ENCODE results near the gene DNTT.

- TF ChIP-seq POLR2A (IDR thresholded peaks at IDR 0.05; ENCODE audit: extremely low read depth, insufficient read length) (no peak), CTCF (IDR thresholded peaks at IDR 0.05; ENCODE audit: low read depth, low read length) (no peak)
These were observed 37.0 kb upstream of the DNTT start for GRCh38 chr10:96267234-96267705.

All from NB4 (cell line).